Erythroblast (primary cell): ENCODE measurements around the gene RAP2A.

ENCODE experiments used
- DNase-seq, 2 experiments: peaks; one replicate each; lab custom pipeline; 2025; lab: John Stamatoyannopoulos, UW
- GATA1 ChIP-seq: IDR thresholded peaks from 2 replicates; pipeline ENCODE4 v1.6.1; 2011; ENCODE audit warnings: low read depth, mild to moderate bottlenecking, control low read depth, low read length, moderate library complexity
- POLR2A ChIP-seq: IDR thresholded peaks from 2 replicates; pipeline ENCODE4 v1.6.1; 2011; ENCODE audit warnings: mild to moderate bottlenecking, low read length

RAP2A gene

DNA sequence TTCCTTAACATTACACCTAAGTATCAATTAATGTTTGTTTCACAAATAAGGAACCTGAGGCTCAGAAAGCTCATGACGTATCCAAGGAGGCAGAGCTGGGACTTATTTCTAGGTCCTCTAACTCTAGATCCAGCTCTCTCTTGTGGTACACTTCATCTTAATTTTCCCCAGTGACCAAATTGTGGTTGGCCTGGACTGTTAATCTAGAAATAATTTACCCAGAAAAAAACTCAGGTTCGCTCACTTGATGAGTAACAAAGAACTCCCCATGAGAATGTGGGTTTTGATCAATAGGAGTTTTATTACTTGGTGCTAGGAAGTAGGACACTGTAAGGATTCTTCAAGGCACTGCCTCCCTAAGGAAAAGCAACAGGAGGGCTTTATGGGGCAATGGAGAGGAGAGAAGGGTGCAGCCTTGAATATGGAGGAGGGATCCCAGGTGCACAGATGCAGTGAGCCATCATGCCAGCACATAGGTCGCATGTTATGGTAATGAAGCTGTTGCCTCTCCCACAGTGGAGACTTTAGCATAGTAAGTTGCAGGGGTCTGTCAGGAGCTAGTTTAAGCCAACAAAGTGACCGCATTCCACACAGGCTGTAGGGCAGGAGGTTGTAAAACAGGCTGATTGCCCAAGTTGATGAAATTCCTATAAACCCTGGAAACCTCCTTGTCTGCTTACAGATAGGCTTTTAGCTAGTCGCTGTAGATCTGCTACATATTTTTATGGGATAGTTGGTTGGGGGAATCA, 14.7 kb downstream of the RAP2A start:
- DNase-seq = no peak
- TF ChIP-seq POLR2A = no peak
- TF ChIP-seq GATA1 = no peak

DNA sequence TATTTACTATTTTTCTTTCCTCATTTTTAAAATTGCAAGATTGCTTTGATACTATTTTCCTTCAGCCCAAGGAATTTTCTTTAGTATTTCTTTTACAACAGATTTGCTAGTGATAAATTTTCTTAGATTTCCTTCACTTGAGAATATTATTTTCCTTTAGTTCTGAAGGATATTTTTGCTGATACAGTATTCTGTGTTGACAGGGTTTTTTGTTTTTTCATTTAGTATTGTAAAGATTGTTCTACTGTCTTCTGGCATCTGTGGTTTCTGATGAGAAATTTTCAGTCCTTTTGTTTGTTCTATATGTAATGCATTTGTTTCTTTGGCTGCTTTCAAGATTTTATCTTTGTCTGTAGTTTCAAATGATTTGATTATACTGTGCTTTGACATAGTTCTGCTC, 20.7 kb downstream of the RAP2A start:
- DNase-seq = no peak
- TF ChIP-seq POLR2A (no peak), GATA1 (no peak)

DNA sequence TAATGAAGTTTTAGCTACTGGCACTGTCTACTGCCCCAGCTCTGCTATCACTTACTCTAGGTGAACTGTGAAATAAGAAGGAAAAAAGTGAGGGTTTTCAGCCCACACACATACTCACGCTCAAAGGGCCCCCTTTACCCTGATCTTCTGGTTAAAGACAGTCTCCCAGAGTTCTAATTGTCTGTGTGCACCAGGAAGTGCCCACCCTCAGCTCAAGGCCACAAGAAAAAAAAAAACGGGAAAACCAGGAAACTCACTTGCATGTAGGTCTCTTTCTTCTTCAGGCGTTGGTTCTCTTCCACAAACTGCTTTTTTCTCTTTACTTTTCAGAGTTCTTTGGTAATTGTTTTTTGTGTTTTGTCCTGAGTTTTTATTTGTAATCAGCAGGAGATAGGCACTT, 22.1 kb downstream of the RAP2A start:
- no peak for DNase-seq
- TF ChIP-seq POLR2A (no peak), GATA1 (no peak)

DNA sequence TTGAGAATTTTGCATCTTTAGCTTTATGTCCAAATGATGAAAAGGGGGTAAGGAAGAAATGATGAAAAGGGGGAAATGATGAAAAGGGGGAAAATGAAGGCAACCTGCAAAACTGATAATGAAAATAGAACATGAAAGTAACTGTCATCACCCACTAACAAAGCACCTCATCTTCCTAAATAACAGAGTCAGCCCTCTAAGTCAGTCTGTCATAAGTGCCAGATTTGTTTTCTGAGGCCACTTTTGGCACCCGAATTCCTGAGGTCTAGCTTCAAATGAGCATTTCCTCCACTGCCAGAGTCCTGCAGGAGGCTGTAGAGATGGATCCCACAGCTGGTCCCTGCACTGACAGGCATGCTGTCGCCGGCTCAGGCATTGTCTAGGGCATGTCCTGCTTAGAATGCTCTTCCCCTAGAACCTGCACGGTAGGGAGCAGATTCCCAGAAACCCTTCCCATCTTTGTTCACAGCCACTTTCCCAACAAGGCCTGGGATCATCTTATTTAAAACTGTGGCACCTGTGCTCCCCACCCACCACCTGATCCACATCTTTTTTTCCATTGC, 25.3 kb downstream of the RAP2A start:
- TF ChIP-seq GATA1 (no peak), POLR2A (no peak)
- no peak for DNase-seq

DNA sequence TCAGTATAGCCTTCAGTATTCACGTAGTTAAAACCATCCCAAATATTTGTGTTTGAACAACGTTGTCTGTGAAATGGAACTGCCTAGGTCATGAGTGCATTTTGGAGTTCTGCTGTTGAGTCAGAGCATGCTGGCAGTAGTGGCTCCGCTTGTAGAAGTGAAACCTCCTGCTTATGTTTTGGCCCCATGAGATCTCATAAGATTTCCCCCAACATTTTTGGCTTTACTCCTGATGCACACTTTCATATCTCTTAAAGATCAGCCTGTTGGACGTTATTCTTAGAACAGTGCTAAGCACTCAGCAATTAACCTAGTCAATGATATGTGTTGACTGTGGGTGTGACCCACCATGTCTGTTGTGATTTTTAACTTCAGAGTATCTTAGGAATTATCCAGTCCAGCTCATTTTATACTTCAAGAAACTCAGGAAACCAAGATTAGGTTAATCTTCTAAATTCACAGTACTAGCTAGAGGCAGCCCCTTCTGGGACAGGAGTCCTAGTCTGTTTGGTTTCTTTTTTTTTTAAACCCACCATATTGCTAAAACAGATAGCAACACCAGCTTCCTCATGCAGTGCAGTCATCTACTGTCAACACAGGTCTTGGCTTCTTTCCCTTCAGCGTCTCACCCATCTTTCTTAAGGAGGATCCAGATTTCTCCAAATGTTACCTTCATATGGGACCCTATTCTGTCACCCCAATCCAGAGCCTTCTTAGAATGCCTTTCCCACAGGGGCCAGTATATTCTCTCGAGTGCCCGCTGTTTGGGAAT, 26.2 kb downstream of the RAP2A start:
- TF ChIP-seq POLR2A (no peak), GATA1 (no peak)
- peak; percentile 13 to 27 for DNase-seq

GRCh38 chr13:97460853-97461252, 26.9 kb downstream of the RAP2A start:
- TF ChIP-seq GATA1 = no peak
- no peak for TF ChIP-seq POLR2A

DNA sequence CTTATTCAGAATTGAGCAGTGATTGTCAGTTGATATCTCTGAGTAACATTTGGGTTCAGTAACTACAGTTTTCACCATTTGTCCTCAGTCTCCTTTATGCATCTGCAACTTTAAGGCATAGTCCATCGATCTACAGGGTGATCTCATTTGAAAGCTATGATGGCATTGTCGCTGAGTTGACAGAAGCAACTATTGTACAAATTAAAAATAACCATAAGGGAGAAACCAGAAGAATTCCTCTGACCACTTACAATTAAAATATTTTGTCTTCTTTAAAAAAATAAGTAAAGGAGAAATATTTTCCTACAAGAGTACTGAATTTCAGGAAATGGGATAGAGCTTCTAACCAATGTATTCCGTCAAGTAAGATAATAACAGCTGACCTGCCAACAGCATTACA, 30.6 kb downstream of the RAP2A start:
- TF ChIP-seq POLR2A (no peak), GATA1 (no peak)
- DNase-seq = no peak

More at GRCh38 chr13:97460853-97461252, 26.9 kb downstream of the RAP2A start:
- DNase-seq = no peak

DNA sequence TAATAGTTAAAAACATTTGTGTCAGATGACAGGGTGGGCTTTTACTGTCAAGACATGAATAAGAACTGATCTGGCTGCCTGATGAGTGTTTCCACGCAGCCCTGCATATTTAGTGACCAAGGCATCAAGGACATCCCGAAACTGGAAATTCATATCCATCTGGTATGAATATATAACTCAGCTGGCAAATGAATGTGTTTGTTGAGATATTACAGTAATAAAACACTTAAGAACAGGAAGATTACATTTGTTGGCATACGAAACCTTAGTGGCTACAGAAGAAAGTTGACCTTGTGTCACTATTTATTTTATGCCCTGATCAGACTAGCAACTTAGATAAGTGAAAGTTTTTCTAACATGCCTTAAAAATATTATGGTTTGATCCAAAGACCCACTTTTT, 32.8 kb downstream of the RAP2A start:
- DNase-seq = no peak
- TF ChIP-seq GATA1 (no peak), POLR2A (no peak)

- no peak for TF ChIP-seq GATA1
- TF ChIP-seq POLR2A = no peak
- DNase-seq = no peak
These were observed 34.4 kb downstream of the RAP2A start for GRCh38 chr13:97468331-97468730.

DNA sequence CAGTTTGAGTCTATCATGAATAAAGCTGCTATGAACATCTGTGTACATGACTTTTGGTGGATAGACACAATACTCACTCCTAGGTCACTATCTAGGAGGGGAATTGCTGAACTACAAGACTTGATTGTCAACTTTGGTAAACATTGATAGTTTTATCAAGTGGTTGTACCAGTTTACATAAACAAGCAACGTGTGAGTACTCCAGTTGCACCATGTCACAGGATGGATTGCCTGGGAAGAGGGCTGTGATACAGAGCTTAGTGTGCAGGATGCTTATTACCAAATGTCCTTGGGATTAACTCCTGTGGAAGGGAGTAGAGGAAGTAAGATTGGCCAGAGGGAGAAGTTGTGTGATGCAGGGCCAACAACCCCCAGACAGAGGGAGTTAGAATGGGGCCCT, 37.7 kb downstream of the RAP2A start:
- no peak for DNase-seq
- TF ChIP-seq GATA1 = no peak
- no peak for TF ChIP-seq POLR2A

- TF ChIP-seq POLR2A (no peak), GATA1 (no peak)
- DNase-seq = no peak
These were observed 40.5 kb downstream of the RAP2A start for GRCh38 chr13:97474349-97474980.

- TF ChIP-seq GATA1 (no peak), POLR2A (no peak)
- no peak for DNase-seq
These were observed 41.0 kb downstream of the RAP2A start for GRCh38 chr13:97475011-97475410.

DNA sequence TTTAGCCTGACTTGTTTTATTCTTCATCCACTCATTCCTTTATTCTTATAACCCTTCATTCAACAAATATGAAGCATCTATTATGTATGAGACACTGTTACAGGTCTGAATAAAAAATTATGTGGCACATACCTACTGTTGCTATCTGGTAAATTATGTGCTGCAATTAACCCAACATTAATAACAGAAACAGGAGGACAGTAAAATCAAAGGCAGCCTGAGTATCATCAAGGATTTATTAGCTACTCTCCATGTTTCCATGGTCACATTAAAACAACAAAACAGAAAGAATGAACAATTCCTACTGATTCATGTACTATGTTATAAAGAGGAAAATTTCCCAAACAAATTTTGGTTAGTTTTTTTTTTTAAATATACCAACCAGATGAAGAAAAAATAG, 43.9 kb downstream of the RAP2A start:
- DNase-seq = no peak

GRCh38 chr13:97478247-97478646, 44.3 kb downstream of the RAP2A start:
- no peak for DNase-seq
- TF ChIP-seq GATA1 = no peak
- no peak for TF ChIP-seq POLR2A

More for the DNA sequence above, 43.9 kb downstream of the RAP2A start:
- no peak for TF ChIP-seq GATA1
- no peak for TF ChIP-seq POLR2A

DNA sequence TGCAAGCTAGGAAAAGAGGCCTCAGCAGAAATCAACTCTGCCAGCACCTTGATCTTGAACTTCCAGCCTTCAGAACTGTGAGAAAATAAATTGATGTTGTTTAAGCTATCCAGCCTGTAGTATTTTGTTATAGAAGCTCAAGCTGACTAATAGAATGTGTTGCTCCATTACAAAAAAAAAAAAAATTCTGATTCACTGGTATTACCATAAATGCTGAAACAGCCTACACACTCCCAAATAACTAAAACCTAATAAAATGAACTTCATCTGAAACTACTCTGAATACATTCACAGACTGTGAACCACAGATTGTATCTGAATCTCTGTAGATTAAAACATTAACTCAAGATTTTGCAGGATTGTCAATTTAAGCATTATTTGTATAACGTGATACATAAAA, 49.5 kb downstream of the RAP2A start:
- no peak for DNase-seq
- TF ChIP-seq GATA1 = no peak

GRCh38 chr13:97484301-97484700, 50.3 kb downstream of the RAP2A start:
- no peak for TF ChIP-seq POLR2A
- no peak for TF ChIP-seq GATA1

More at GRCh38 chr13:97484301-97484700, 50.3 kb downstream of the RAP2A start:
- DNase-seq = no peak
